ENCODE measurements around the gene SIKE1.
"Not testable (repeated sequence)": the region's sequence is repeated elsewhere in the genome, so short reads cannot be mapped to it uniquely, and the experiment has no call there.

SIKE1 gene

DNA sequence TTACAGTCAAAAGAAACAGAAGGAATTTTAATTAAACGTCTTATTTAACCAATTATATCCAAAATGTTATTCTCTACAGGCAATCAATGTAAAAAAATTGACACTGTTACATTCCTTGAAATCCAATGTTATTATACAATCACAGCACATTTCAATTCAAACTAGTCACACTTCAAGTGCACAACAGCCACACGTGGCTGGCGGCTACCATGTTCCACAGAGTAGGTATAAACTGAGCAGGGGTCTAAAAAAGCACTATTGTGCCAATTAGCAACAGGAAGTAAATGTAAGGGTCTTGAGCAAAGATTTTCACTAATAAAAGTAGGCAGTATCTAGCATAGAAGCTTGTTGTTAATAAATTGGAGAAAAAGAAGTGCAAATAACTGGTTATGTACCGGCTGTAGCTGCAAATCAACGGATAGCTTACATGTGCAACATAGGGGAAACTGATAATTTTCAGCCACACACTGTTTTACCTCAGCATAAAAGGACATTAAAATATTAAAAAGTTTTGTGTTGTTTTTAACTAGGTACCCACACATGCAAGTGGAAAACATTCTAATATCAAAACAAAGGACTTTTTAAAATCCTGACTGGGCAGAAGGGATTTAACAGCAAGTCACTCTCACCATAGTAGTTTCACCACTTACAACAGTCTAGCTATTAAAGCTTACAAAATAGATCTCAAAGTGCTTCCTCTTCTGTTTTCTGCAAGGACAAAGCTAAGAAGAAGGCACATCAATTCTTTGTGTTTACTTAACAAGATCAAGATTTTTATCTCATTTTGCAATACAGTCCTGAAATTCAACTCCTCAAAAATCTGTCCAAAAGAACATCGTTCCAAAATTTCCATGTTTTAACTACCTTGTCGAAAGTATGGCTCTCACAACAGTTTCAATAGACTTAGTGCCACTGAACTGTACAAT lies 25.2 kb downstream of the SIKE1 start:
- no peak for DNase-seq (ENCODE audit: low spot score)

DNA sequence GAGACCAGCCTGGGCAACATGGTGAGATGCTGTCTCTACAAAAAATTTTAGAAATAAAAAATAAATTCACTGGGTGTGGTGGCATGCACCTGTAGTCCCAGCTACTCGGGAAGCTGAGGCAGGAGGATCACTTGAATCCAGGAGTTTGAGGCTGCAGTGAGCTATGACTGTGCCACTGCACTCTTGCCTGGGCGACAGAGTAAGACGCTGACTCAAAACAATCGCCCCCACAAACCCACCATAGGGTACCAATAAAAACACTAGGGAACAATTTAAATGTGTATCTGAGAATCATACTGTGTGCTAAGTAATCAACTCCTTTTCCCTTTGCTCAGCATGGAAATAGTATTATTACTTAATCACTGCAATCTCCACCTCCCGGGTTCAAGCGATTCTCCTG lies 26.8 kb downstream of the SIKE1 start:
- not testable (repeated sequence) for DNase-seq (ENCODE audit: low spot score)

DNA sequence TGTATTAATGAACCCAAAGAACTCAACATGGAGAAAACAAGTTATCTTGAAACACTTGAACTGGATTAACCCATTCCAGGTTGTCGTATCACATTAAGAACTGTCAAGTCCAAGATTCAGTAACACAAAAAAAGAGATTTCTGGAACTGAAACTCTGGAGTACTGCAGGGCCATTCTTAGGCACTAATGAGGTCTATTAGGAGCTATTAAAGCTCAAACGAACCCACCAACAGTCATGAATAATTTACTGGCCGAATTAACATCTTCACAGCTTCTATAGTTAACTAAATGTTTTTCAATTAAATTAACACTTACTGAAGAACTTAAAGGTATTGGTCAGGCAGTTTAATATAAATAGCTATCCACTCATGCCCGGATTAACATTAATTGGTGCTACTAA lies 27.3 kb downstream of the SIKE1 start:
- no peak for DNase-seq (ENCODE audit: low spot score)

DNA sequence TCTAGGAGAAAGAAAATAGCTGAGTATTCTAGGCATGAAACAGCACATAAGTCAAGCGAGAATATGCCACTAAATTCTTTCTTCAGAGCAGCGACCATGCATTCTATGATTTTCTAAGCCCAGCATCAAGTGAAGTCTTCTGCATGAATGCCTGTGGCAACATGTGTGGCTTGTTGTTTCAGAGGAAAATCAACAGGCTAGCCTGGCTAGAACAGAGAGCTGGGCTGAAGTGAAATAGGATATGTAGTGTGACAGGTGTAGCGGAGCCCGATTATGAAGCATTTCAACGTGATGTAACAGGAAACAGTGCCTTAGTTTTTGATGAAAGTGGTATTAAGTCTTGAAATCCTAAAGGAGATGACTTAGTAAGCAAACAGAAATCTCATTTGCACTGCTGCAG lies 29.7 kb downstream of the SIKE1 start:
- DNase-seq (ENCODE audit: low spot score), result no peak

DNA sequence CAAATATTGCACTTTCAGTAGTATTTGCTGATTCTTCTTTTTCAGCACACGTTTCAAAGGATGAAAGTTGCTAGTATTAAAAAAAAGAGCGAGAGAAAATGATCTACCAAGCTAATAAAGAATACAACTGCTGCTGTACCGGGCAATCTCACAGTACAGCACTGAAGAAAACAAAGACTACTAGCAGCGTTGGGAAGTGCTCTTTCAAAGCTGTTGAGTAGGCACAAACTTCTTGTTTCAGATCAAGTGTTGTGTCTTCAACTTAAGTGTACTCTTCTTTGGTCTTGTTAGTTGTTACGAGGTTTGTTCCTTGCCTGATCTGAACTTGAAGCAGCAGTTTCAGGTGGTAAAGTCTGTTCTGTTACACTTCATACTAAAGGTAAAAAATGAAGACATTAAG lies 30.6 kb downstream of the SIKE1 start:
- no peak for DNase-seq (ENCODE audit: low spot score)

DNA sequence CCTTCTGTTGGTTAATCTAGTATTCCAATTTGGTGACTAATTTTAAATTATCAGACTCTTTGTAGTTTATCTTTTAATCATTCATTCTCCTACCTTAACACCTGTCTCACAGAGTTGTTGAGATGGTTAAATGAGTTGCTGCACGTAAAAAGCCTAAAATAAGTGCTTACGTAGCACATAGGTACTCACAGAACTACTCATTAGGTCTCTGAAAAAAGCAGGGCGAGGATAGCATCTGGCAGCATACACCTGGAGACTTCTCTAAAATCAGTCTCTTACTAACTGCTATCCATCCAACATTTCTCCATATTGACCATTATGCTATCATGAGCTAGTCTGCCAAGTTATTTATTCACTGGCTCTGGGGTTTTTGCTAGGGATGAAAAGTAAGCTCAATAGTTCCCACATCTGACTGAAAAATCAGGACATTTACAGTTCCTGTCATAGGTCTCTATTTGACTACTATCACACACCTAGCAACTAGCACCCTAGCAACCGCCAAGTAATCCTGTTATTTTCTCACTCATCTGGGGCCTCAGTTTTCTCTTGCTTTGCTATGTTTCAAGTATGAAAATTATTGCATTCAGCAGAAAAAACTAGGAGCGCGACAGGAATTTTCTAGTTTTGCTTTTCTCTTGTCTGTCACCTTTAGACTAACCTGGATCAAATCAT lies 33.9 kb downstream of the SIKE1 start:
- no peak for DNase-seq (ENCODE audit: low spot score)

DNA sequence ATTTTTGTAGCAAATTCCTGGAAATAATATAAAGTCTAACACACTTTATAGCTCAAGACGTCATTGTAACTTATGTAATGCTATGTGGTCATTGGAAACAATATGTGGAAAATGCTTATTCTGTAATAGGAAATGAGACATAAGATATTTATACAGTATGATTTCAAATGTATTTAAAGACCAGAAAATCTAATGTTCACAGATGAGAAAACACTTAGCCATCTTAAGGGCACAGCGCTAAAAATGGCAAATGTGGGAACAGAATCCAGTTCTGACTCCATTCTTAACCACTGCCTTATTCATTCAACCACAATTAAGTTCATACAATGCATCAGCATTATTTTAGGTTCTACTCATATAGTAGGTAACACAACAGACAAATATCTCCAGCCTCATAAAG lies 35.2 kb downstream of the SIKE1 start:
- no peak for DNase-seq (ENCODE audit: low spot score)

DNA sequence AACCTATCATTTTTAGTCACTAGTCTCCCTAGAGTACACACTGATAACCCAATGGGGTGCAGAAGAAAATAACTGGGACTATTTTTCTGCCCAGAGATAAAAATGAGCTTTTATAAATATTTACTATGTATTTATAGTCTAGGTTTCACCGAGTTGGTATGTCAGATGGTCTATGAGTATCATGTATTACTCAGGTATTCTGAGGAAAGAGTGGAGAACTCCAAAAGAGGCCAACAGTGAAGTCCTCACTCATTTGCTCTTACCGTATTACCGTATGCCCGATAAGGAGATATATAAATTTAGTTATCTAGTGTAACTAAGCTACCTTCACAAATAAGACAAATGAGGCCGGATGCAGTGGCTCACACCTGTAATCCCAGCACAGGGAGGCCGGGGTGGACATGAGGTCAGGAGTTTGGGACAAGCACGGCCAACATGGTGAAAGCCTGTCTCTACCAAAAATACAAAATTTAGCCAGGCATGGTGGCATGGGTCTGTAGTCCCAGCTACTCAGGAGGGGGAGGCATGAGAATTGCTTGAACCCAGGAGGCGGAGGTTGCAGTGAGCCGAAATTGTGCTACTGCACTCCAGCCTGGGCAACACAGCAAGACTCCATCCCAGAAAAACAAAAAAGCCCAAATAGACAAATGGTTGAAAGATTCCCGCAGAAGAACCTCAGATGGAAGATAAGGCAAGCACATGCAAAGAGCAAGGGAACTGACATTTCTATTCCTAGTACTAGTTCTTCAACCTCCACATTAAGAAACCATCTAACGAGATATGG lies 38.3 kb downstream of the SIKE1 start:
- DNase-seq (ENCODE audit: low spot score), result no peak

DNA sequence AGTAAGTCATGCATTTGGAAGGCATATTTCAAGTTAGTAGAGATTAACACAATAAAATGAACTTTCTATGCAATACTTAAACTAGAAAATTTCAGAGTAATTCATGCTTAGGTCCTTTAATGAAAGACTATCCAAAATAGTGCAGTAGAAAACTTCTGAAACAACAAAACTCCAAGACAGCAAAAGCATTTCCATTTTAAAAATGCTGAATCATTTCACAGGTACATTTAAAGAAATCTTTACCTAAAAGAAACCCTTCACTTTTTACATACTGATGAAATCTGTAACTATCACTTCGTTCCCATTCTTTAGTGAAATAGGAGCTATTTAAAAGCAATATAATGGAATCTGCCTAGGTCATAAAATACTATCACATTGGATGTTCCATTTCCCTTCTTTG lies 40.2 kb downstream of the SIKE1 start:
- DNase-seq (ENCODE audit: low spot score), result no peak

DNA sequence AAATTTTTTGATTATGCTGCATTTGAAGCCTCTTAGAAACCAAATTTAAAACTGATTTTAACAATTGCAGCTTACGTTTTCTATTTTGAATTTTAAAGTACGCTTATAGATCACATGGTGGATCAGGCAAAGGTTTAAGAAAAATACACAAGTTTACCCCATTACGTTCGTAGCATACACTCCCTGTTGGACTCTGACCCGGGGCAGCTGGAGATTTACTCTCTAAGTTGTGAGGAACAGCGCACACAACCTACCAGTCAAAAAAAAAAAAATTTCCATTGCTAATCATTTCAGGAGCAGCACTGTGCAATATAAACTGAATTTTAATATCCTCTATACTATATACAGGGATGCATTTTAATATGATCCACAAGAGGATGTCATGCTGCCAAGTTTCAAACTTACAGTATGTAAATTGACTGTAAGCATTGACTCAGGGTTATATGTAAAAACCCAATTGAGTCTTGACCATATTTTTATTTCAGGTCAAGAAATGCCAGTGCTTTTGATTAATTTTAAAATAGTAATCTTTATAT lies 43.1 kb downstream of the SIKE1 start:
- DNase-seq (ENCODE audit: low spot score), result no peak

DNA sequence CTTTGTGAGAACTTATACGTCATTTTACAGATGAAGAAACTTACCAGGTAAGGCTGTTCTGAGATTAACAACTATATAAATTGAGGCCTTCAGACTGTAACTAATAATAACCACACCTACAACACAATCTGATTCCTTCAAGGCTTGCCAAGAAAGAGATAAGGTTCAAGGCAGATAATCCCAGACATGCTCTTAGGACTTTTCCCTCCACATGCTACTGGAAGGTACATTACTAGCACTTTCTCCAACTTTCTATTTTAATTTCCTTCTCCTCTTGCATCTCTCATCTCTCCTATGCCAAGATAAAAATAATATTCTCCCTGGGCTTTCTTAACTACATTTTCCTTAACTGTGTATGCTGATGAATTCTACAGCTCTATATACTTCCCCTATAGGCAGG lies 45.0 kb downstream of the SIKE1 start:
- DNase-seq (ENCODE audit: low spot score), result no peak

DNA sequence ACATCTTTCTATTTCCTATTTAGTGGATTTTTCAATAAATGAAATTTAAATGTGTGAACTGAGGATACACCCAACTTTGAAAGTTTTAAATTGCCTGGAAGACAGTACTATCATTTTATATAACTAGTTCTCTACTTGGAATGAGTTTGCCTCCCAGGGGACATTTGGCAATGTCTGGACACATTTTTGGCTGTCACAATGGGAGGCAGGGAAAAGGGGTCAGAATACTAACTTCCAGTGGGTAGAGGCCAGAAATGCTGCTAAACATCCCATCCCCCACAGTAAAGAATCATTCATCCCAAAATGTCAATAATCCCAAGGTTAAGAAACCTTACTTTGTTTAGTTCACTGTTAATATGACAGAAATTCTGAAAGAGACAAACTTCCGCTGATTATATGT lies 50.7 kb downstream of the SIKE1 start:
- no peak for DNase-seq (ENCODE audit: low spot score)

DNA sequence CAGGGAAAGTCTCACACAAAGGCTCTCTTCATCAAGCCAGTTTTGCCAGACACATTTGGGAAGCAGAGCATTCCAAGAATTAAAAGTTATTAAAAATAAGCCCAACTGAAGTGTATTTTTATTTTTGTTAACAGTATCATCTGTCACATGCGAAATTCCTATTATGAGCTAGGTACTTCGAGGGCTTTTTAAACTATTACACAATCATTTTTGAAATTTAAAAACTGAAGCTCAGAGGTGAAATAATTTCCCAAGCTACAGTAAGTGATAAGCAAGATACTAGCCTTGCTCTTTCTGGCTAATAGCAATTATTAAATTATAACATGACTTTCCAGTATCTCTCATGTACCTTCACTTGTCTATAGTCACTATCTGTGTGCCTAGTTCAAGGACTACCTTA lies 51.9 kb downstream of the SIKE1 start:
- DNase-seq (ENCODE audit: low spot score), result no peak

DNA sequence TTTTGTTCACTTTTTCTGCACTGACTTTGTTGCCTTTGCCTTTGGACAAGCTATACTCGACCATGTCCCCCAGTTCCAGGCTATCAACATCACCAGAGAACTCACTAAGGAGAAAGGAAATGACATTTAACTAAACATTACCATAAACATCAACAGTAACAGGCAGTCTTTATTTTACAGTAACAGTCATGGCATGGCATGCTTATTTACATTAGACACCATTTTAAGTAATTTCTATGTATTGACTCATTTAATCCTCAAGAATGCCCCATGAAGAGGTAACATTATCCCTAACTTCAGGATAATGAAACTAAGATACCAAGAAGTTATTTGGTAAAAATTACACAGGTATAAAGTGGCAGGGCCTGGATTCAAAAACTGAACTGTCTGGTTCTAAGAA lies 55.3 kb downstream of the SIKE1 start:
- no peak for DNase-seq (ENCODE audit: low spot score)

DNA sequence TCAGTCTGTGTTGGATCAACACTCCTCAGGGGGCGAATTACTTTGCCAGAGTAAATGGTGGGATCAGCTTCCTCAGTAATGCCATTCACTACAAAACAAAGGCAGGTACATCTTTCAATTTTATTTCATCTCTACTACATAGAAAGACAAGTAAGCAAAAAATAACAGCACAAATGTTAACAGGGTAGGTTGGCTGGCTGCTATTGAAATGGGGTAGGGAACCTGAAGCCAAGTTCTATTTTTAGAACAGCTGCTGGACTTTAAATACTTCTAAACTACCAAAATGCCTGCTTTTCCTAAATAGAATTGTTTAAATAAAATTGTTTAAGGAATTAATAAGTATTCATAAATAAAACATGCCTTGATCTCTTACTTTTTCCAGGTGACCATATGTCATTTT lies 56.6 kb downstream of the SIKE1 start:
- no peak for DNase-seq (ENCODE audit: low spot score)

DNA sequence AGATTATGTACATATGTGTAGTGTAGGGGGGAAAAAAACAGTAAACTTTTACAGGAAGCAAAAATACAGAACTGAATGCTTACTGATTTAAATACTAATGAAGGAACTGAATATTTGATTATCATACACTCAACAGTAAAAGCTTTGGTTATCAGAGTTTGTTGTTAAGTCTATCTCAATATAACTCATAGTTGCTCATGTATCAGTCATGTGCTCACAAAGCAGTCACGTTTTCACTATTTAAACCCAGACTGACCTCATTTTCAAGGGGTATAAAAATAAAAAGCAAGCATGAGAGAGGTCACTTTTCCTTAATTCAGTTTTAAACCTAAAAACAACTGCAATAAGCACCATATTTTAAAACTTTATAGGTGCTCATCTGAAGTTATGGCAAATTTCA lies 57.0 kb downstream of the SIKE1 start:
- DNase-seq (ENCODE audit: low spot score), result no peak

DNA sequence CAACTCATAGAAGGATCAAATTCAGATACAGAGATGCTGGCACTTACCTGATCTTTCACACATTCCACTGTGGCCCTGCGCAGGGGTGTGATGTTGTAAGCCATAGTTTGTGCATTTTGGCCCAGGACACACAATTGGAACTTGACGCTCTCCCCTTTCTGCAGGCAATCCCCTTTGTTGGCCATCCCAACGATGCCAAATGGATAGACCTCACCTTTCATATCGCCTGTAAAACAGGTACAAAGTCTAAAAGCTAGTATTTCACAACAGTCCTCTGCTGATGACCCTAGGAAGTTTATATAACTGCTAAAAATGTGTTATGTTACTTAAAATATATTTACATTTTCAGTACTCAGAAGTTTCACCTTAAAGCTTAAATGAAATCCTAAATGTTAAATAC lies 60.0 kb downstream of the SIKE1 start:
- DNase-seq (ENCODE audit: low spot score), result peak; percentile 36
